ENCODE data around the gene AK5.

DNA sequence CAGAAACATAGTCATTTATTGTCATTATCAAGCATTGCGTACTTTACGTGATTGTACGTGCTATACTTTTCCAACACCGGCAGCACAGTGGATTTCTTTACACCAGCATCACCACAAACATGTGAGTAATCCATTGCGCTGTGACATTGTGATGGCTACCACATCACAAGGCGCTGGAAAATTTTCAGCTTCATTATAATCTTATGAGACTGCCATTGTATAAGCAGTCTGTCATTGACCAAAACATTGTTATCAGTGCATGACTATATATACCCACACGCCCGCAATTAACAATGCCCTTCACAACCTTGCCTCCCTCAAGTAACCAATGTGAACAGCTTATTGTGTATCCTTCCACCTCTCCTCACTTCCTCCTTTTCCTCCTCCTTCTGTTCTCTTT is 263.0 kb downstream of the AK5 start:
- TF ChIP-seq EP300 (IDR thresholded peaks at IDR 0.05; ENCODE audit: low read depth) (no peak), POLR2AphosphoS5 (IDR thresholded peaks at IDR 0.05) (no peak)
- TF ChIP-seq, protein P1, sequence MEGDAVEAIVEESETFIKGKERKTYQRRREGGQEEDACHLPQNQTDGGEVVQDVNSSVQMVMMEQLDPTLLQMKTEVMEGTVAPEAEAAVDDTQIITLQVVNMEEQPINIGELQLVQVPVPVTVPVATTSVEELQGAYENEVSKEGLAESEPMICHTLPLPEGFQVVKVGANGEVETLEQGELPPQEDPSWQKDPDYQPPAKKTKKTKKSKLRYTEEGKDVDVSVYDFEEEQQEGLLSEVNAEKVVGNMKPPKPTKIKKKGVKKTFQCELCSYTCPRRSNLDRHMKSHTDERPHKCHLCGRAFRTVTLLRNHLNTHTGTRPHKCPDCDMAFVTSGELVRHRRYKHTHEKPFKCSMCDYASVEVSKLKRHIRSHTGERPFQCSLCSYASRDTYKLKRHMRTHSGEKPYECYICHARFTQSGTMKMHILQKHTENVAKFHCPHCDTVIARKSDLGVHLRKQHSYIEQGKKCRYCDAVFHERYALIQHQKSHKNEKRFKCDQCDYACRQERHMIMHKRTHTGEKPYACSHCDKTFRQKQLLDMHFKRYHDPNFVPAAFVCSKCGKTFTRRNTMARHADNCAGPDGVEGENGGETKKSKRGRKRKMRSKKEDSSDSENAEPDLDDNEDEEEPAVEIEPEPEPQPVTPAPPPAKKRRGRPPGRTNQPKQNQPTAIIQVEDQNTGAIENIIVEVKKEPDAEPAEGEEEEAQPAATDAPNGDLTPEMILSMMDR (IDR thresholded peaks at IDR 0.05) = no peak

Data from transverse colon (tissue), 4 donors.